Effector memory CD8-positive, alpha-beta T cell (primary cell): ENCODE measurements around the gene WIPI1.

ENCODE experiments used
- ATAC-seq: fragments of 150-1000 bp; cut with Tn5 transposase; replicated peaks from 2 replicates; pipeline ENCODE4 v1.10.0; 2021; ENCODE audit warnings: mild to moderate bottlenecking, moderate library complexity
- DNase-seq, 3 experiments: peaks; one replicate each; pipeline ENCODE4 v3.0.0; 2021
- H3K27ac Mint-ChIP-seq, 2 donors: one replicate each; pipeline ENCODE4 v1.8.0; 2022; ENCODE audit warnings: mild to moderate bottlenecking in 2 of 2, mixed read lengths in 2 of 2, moderate library complexity in 2 of 2
- H3K27me3 Mint-ChIP-seq, 2 donors: one replicate each; pipeline ENCODE4 v1.8.0; 2022; ENCODE audit warnings: mixed read lengths in 2 of 2
- H3K36me3 Mint-ChIP-seq: one replicate; pipeline ENCODE4 v1.8.0; 2022; ENCODE audit warnings: mild to moderate bottlenecking, moderate library complexity, mixed read lengths; ENCODE audit not compliant: insufficient read depth
- H3K4me1 Mint-ChIP-seq, 2 donors: one replicate each; pipeline ENCODE4 v1.8.0; 2022; ENCODE audit warnings: low read depth in 2 of 2, mixed read lengths in 2 of 2
- H3K4me3 Mint-ChIP-seq, 2 donors: one replicate each; pipeline ENCODE4 v1.8.0; 2022; ENCODE audit warnings: mild to moderate bottlenecking in 2 of 2, mixed read lengths in 2 of 2, moderate library complexity in 2 of 2
- H3K9me3 Mint-ChIP-seq, 2 donors: one replicate each; pipeline ENCODE4 v1.8.0; 2022; ENCODE audit warnings: mixed read lengths in 2 of 2

The WIPI1 gene

DNA sequence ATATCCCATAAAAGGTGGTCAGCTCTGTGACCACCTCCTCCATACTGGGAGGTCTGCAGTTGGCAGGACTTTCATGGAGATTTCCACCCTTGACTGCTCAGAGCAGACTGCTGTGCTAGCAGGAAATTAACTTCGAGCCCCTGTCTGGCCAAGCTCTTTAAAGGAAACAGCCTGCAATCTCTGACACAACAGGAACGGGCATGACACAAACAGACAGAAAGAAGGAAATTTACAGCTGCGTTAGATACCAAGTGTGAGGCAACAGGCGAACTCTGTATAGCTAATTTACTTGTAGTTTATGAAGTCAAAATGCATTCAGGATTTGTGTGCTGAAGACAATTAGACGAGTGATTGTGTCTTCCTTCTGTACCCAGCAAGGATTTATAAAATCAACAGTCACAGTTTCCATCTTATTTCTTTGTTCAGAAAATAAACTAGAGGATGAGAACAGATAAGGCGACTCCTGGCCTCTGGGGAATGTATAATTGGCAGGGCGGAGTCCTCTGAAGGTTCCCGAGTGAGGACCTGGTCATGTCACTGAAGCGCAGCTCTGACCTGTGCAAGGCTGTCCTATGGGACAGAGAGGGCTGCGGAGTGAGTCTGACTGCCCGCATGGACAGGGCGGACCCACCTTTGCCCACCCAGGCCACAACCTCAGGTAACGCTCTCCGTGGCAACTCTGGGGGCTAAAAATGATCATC is 16.1 kb downstream of the WIPI1 start:
- Mint-ChIP-seq H3K4me1 (peaks cover 25 to 27% of the 10 kb centered on the region in 2 donors), H3K27ac (peak overlapping the region; percentile 67 to 75), H3K9me3 (no peaks in the 10 kb centered on the region), H3K36me3 (peaks cover 16% of the 10 kb centered on the region), H3K4me3 (no peak overlapping the region), H3K27me3 (no peaks in the 10 kb centered on the region)
- no peak for ATAC-seq
- no peak for DNase-seq

GRCh38 chr17:68440526-68440925 is 16.8 kb downstream of the WIPI1 start:
- Mint-ChIP-seq H3K27ac (peak overlapping the region; percentile 67 to 75), H3K9me3 (no peaks in the 10 kb centered on the region), H3K36me3 (peaks cover 18% of the 10 kb centered on the region), H3K27me3 (no peaks in the 10 kb centered on the region), H3K4me1 (peaks cover 31 to 32% of the 10 kb centered on the region in 2 donors), H3K4me3 (no peak overlapping the region)
- no peak for DNase-seq
- no peak for ATAC-seq

- Mint-ChIP-seq H3K27me3 (no peaks in the 10 kb centered on the region), H3K36me3 (peaks cover 20% of the 10 kb centered on the region), H3K4me1 (peaks cover 29 to 31% of the 10 kb centered on the region in 2 donors), H3K4me3 (no peak overlapping the region), H3K27ac (peak overlapping the region in 1 of 2 donors; percentile 72), H3K9me3 (no peaks in the 10 kb centered on the region)
- ATAC-seq (no peak), DNase-seq (no peak)
Measured at GRCh38 chr17:68439656-68440290, 17.5 kb downstream of the WIPI1 start.

DNA sequence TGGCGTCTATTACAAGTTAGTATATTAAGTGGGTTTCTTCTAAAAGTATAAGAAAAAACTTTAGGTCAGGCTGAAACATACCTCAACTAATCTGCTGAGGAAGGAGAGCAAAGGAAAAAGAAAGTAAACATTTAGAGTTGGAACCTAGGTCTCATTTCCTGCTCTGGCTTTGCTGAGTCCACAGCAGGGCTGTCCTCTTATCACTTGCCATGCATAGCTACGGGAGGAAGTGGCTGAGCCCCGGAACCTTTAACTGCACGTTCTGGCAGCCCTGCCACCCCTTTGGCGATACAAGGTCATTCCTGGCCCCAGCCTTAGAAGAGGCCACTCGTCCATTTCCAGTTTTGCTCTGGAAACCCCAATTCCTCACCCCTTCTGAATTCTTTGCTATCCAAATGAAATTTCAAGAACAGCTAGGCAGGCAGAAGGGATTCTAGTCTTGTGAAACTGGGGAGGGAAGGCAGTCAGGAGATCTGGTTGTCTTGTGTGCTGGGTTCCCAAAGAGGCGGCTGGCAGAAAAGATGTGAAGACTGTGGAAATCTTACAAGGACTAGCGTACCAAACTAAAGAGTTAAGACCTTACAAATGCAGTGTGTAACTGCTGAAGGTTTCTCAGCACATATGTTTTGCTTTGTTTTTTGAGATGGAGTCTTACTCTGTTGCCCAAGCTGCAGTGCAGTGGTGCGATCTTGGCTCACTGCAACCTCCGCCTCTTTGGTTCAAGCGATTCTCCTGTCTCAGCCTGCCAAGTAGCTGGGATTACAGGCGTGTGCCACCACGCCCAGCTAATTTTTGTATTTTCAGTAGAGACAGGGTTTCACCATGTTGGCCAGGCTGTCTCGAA is 19.1 kb downstream of the WIPI1 start:
- no peaks in the 10 kb centered on the region for H3K9me3 Mint-ChIP-seq
- H3K36me3 Mint-ChIP-seq, result peaks cover 22% of the 10 kb centered on the region
- DNase-seq (peak; percentile 29 to 30 (median 29)), ATAC-seq (peak; percentile 76)
- peaks cover 29 to 31% of the 10 kb centered on the region in 2 donors for H3K4me1 Mint-ChIP-seq
- no peaks in the 10 kb centered on the region for H3K27me3 Mint-ChIP-seq
- H3K27ac Mint-ChIP-seq, result peak overlapping the region; percentile 84 to 94
- H3K4me3 Mint-ChIP-seq, result peak overlapping the region; percentile 73 to 81

GRCh38 chr17:68435876-68436842 is 21.1 kb downstream of the WIPI1 start:
- H3K9me3 Mint-ChIP-seq, result no peaks in the 10 kb centered on the region
- H3K4me1 Mint-ChIP-seq, result peaks cover 35 to 46% of the 10 kb centered on the region in 2 donors
- ATAC-seq, result peak; percentile 73
- peak overlapping the region; percentile 84 to 94 for H3K27ac Mint-ChIP-seq
- no peaks in the 10 kb centered on the region for H3K27me3 Mint-ChIP-seq
- DNase-seq, result peak; percentile 81 to 88 (median 85)
- peak overlapping the region; percentile 44 to 73 for H3K4me3 Mint-ChIP-seq
- H3K36me3 Mint-ChIP-seq, result peaks cover 21% of the 10 kb centered on the region

GRCh38 chr17:68435361-68435760 is 21.9 kb downstream of the WIPI1 start:
- Mint-ChIP-seq H3K4me3 (no peak overlapping the region), H3K27ac (no peak overlapping the region), H3K9me3 (no peaks in the 10 kb centered on the region), H3K36me3 (peaks cover 21% of the 10 kb centered on the region), H3K27me3 (no peaks in the 10 kb centered on the region), H3K4me1 (peaks cover 31 to 43% of the 10 kb centered on the region in 2 donors)
- no peak for DNase-seq
- no peak for ATAC-seq

GRCh38 chr17:68433911-68434508 is 23.3 kb downstream of the WIPI1 start:
- DNase-seq, result no peak
- no peak for ATAC-seq
- Mint-ChIP-seq H3K27ac (no peak overlapping the region), H3K36me3 (peaks cover 24% of the 10 kb centered on the region), H3K4me3 (no peak overlapping the region), H3K4me1 (peaks cover 31 to 43% of the 10 kb centered on the region in 2 donors), H3K27me3 (no peaks in the 10 kb centered on the region), H3K9me3 (no peaks in the 10 kb centered on the region)

- H3K4me3 Mint-ChIP-seq, result no peak overlapping the region
- H3K27me3 Mint-ChIP-seq, result no peaks in the 10 kb centered on the region
- DNase-seq, result no peak
- no peaks in the 10 kb centered on the region for H3K9me3 Mint-ChIP-seq
- no peak for ATAC-seq
- H3K4me1 Mint-ChIP-seq, result peaks cover 29 to 41% of the 10 kb centered on the region in 2 donors
- peaks cover 29% of the 10 kb centered on the region for H3K36me3 Mint-ChIP-seq
- no peak overlapping the region for H3K27ac Mint-ChIP-seq
Measured at GRCh38 chr17:68433211-68433610, 24.1 kb downstream of the WIPI1 start.

DNA sequence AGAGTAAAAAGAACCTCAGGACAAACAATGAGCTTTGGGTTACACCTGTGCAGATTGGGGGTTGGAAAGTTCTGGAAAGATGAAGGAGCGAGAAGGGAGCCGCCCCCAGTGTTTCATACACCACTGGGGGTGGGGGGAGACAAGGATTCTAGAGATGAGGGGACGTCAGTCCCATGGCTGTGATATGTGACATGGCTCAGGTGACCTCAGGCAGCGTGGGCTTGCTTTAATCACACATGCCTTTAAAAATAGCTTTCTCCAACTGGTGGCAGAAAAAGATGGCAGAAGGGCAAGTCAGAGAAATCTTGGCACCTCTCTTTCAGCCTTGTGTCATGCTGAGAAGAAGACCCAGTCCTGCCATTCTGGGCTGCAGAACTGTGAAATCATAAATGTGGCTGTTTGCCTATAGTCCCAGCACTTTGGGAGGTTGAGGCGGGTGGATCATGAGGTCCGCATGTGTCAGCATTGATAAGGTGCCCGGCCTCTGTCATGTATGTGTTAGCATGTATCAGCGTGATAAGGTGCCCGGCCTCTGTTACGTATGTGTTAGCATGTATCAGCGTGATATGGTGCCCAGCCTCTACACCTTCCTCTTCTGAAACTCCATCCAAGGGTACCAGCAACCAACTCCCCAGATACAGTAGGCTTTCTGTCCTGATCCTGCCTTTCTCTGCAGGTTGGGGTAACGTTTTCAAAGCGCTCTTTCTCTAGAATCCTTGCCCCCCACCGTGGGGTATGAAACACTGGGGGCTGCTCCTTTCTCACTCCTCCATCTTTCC is 25.0 kb downstream of the WIPI1 start:
- Mint-ChIP-seq H3K9me3 (no peaks in the 10 kb centered on the region), H3K4me3 (no peak overlapping the region), H3K36me3 (peaks cover 32% of the 10 kb centered on the region), H3K27me3 (no peaks in the 10 kb centered on the region), H3K27ac (peak overlapping the region in 1 of 2 donors; percentile 18), H3K4me1 (peaks cover 22 to 32% of the 10 kb centered on the region in 2 donors)
- no peak for ATAC-seq
- no peak for DNase-seq

DNA sequence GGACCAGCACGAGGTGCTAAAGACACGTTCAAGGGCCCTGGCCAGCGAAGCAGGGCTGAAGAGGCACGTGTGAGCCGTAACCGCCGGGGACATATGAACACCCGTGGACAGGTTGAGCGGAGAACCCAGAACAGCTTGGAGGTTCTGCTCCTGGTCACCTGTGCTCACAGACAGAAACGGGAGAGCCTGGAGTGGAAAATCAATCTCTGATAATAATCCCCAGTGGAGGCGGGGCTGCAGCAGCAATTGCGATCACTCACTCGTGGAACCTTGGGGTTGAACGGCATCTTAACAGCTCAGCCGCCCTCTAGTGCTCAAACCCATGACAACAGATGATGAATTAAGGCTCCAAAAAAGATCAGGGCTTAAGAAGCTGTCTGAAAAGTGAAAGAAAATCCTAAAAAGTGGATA is 25.6 kb downstream of the WIPI1 start:
- ATAC-seq (peak; percentile 47), DNase-seq (peak; percentile 33 to 45 (median 35))
- Mint-ChIP-seq H3K4me3 (no peak overlapping the region), H3K9me3 (no peaks in the 10 kb centered on the region), H3K36me3 (peaks cover 33% of the 10 kb centered on the region), H3K4me1 (peaks cover 16 to 27% of the 10 kb centered on the region in 2 donors), H3K27ac (peak overlapping the region in 1 of 2 donors; percentile 18), H3K27me3 (no peaks in the 10 kb centered on the region)

- Mint-ChIP-seq H3K4me3 (no peak overlapping the region), H3K36me3 (peaks cover 36% of the 10 kb centered on the region), H3K4me1 (peaks cover 11 to 22% of the 10 kb centered on the region in 2 donors), H3K27ac (no peak overlapping the region), H3K9me3 (no peaks in the 10 kb centered on the region), H3K27me3 (no peaks in the 10 kb centered on the region)
- ATAC-seq, result no peak
- no peak for DNase-seq
Measured at GRCh38 chr17:68431045-68431608, 26.2 kb downstream of the WIPI1 start.
